Thymus (tissue), 11 donors: ENCODE data around the gene PROSER2. TPM values are rescaled to one million over a fixed set of nuclear protein-coding genes. Genes with fewer than 3 reads are reported as not detected.
"Not testable (repeated sequence)": the region's sequence is repeated elsewhere in the genome, so short reads cannot be mapped to it uniquely, and the experiment has no call there.

Source experiments
- DNase-seq, 9 donors: peaks; one replicate each; pipeline ENCODE4 v3.0.0-alpha.2; 2013; ENCODE audit warnings: low spot score in 9 of 9, low read depth in 6 of 9, missing footprints in 1 of 9
- H3K27ac ChIP-seq, 2 donors: one replicate each; pipeline ENCODE4 v1.5.1; 2013; ENCODE audit warnings: control low read depth in 1 of 2, low read depth in 1 of 2, low read length in 1 of 2, mild to moderate bottlenecking in 1 of 2, moderate library complexity in 1 of 2
- H3K27me3 ChIP-seq, 2 donors: one replicate each; pipeline ENCODE4 v1.5.1; 2013; ENCODE audit warnings: low read length in 1 of 2; ENCODE audit not compliant: control insufficient read depth in 2 of 2, insufficient read depth in 1 of 2
- H3K36me3 ChIP-seq, 2 donors: one replicate each; pipeline ENCODE4 v1.5.1; 2013; ENCODE audit warnings: low read length in 1 of 2, mild to moderate bottlenecking in 1 of 2, moderate library complexity in 1 of 2; ENCODE audit not compliant: control insufficient read depth in 2 of 2, insufficient read depth in 2 of 2
- H3K4me1 ChIP-seq, 2 donors: one replicate each; pipeline ENCODE4 v1.5.1; 2013; ENCODE audit warnings: low read length in 2 of 2; ENCODE audit not compliant: control insufficient read depth in 2 of 2, insufficient read depth in 2 of 2
- H3K4me3 ChIP-seq, 2 donors: one replicate each; pipeline ENCODE4 v1.5.1; 2013; ENCODE audit warnings: low read length in 2 of 2, control low read depth in 1 of 2, mild to moderate bottlenecking in 1 of 2
- H3K9me3 ChIP-seq, 2 donors: one replicate each; pipeline ENCODE4 v1.5.1; 2013; ENCODE audit warnings: low read length in 1 of 2, mild to moderate bottlenecking in 1 of 2; ENCODE audit not compliant: control insufficient read depth in 2 of 2, insufficient read depth in 1 of 2
- WGBS: extraction: QIAGEN DNeasy Blood & Tissue Kit; methylation state at CpG from one replicate; pipeline ENCODE4 v1.1.7; 2013; 5-methylcytosine and 5-hydroxymethylcytosine counted together
- polyA plus RNA-seq: library from polyadenylated mRNA; stranded (reverse); fragments of 200-250 nt; gene quantifications from one replicate; pipeline ENCODE4 v1.2.3, GENCODE V29; 2013
- total RNA-seq: library from RNA; stranded (reverse); fragments of 120-200 nt; gene quantifications from one replicate; pipeline ENCODE4 v1.2.4, GENCODE V29; 2013
- donor health status: healthy.

Gene PROSER2
- total and polyA plus RNA-seq, 2 donors, result 2.8 to 17.8 TPM

DNA sequence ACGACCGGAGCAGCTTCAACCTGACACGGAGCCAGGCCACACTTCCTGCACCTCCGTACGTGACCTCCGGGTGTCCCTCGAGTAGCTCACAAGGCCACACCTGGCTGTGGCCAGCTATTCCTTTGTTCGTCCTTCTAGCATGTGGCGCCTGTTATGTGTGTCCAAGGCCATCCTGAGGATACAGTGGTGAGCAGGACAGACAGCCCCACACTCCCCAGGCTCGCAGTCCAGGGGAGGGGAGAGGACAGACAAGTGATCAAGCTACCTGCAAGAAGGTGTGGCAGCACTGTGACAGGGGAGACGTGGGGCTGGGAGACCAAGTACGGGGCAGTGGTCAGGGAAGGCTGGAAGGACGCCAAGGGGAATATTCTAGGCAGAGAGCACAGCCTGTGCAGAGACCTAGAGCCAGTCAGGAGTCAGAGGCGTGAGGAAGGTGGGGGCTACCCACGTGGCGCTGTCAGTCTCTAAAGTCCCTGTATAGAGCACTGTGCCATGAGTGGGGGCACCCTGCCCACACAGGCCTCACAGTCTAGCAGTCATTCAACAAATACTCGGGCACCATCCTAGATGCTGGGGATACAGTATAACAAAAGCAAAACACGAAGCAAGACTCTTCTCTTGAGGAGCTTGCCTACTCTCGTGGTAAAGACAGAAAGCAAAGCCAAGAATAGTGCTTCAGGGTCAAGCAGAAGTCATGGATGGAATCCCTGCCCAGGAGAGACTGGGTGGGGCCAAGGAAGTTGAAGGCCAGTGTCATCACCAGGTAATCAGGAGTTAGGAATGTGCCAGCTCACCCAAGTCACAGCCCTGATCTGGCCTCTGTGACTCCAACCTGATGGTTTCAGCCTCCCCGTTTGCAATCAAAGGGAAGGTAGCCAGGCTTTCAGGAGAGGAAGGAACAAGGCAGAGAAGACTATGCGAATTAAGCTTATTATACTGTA lies 58.6 kb downstream of the PROSER2 start:
- WGBS, result 95% methylated on average over 21 of the region's 21 CpGs

DNA sequence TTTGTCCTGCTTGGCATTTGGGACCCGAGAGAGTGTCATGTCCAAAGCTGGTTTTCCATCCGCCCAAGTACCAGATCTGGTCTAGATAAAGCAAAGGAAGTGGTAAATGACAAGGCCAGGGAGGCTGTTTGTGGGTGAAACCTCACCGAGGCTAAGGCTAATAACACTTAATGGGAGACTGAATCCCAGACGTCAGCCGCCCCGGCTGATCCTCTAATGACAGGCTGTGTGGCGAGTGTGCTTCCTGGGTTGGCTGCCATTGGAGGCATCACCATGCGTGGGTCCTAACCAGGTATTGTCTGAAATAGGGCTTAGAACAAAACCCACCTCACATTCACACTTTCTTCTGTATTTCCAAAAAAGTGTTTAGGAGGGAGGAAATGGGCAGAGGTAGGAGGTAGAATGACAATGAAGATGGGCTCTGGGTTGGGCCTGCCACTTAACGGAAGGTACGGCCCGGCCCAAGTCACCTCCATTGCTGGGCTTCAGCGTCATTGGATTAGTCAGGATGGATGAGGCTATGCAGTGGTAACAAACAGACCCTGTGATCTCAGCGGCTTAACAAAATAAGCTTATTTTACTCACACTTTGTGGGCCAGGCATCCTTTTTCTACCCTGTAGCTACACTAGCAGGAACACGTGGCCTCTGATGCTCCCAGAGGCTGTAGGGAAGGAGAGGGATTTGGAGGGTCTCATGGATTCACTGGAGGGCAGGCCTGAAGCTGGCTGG lies 59.7 kb downstream of the PROSER2 start:
- H3K36me3 ChIP-seq, result no peaks in the 10 kb centered on the region
- no peak for DNase-seq
- 85% methylated on average over 14 of the region's 14 CpGs for WGBS
- H3K9me3 ChIP-seq, result no peaks in the 10 kb centered on the region
- H3K4me3 ChIP-seq, result no peak overlapping the region
- no peaks in the 10 kb centered on the region for H3K27me3 ChIP-seq
- peaks cover 0 to 26% of the 10 kb centered on the region in 2 donors for H3K4me1 ChIP-seq
- no peak overlapping the region for H3K27ac ChIP-seq

More for the DNA sequence above, 58.6 kb downstream of the PROSER2 start:
- no peak for DNase-seq
- Histone ChIP-seq H3K27ac (no peak overlapping the region), H3K36me3 (no peaks in the 10 kb centered on the region), H3K27me3 (peaks cover 0 to 2% of the 10 kb centered on the region in 2 donors), H3K4me3 (no peak overlapping the region), H3K9me3 (no peaks in the 10 kb centered on the region), H3K4me1 (peaks cover 0 to 23% of the 10 kb centered on the region in 2 donors)

DNA sequence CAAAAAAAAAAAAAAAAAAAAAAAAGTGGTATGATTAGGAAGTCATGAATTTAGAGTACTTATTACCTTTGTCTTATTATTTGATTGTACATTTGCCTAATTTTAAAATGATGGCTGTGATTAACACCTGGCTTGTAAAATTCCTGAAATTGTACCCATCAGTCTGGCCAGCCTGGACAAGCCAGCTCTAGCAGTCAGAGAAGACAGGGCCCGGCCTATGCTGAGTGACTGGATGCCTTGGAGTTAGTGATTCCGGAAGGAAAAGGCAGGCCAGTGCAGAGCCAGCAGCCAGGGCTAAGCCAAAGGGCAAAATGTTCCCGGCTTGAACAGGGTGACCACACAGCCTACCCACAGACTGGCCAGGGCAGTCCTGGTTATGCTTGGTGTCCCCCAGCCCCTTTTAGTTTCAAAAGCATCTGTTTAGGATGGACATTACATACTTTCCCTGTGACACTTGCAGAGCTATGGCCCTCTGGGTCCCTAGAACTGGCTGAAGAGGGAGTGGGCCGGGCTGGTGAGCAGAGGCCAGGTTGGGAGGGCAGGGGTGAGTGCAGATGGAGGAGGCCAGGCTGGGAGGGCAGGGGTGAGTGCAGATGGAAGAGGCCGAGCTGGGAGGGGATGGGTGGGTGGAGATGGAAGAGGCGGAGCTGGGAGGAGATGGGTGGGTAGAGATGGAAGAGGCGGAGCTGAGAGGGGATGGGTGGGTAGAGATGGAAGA lies 61.7 kb downstream of the PROSER2 start:
- 84% methylated on average over 7 of the region's 7 CpGs for WGBS
- peak overlapping the region; percentile 32 to 59 for H3K27ac ChIP-seq

DNA sequence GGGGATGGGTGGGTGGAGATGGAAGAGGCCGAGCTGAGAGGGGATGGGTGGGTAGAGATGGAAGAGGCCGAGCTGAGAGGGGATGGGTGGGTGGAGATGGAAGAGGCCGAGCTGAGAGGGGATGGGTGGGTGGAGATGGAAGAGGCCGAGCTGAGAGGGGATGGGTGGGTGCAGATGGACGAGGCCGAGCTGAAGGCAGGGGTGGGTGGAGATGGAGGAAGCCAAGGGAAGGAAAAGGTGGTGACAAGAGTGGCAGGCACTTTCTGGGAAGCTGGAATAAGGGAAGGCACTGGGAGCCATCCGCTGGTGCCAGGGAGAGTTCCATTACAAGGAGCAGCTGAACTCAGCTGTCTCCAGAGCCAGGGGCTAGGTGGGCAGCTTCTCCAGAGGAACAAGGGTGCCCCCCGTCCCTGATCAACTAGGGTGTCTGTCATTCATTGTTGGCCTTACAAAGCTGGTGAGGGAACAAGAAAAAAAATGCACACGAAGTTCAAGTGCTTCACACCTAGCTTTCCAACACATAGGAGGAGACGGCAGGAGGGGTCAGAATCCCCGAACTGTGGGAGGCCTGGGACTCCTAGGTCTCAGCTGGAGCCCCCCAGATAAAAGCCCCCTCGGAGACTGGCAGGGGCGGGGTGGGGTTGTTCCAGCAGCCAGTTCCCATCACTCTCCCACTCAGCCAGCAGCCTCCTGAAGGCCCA lies 62.4 kb downstream of the PROSER2 start:
- Histone ChIP-seq H3K9me3 (no peaks in the 10 kb centered on the region), H3K4me1 (peaks cover 0 to 25% of the 10 kb centered on the region in 2 donors), H3K27ac (no peak overlapping the region), H3K4me3 (no peak overlapping the region), H3K36me3 (no peaks in the 10 kb centered on the region), H3K27me3 (no peaks in the 10 kb centered on the region)
- 97% methylated on average over 13 of the region's 13 CpGs for WGBS
- DNase-seq, result no peak

More for the DNA sequence above, 61.7 kb downstream of the PROSER2 start:
- H3K4me1 ChIP-seq, result peaks cover 0 to 26% of the 10 kb centered on the region in 2 donors
- no peaks in the 10 kb centered on the region for H3K36me3 ChIP-seq
- H3K9me3 ChIP-seq, result no peaks in the 10 kb centered on the region
- H3K27me3 ChIP-seq, result no peaks in the 10 kb centered on the region
- H3K4me3 ChIP-seq, result no peak overlapping the region
- DNase-seq, result no peak

DNA sequence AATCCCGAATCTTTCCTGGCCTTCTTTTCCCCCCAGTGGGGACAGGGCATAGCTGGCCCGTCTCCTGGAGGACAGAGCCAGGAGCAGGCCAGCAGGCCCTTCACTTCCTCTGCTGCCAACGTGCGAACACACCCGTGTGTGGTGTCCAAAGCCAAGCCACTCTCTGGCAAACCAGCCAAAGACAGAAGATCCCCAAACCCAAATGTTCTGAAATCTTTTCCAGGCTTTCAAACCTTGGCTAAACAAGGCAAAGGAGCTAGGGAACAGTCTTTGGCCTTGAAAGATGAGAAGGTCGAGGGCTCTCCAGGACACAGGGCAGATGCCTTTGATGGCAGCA lies 63.0 kb downstream of the PROSER2 start:
- H3K27ac ChIP-seq, result peak overlapping the region in 1 of 2 donors; percentile 68

DNA sequence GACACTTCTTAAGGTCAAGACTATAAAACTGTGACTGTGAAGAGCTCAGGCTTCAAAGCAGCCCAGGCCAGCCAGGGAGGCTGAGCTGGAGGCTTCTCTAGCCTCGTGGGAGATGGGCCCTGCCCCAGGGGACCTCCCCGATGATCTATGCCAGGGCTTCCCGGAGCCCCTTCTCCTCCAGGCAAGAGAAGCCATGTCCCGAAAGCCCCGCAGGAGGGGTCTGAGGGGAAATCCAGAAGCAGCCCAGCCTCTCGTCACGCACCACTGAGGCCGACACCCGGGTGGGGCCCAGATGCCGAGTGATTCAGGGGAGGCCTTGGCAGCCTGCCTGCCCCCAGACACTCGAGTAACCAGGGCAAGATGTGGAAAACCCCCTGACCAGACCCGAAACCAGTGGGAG lies 63.7 kb downstream of the PROSER2 start:
- Histone ChIP-seq H3K4me1 (peaks cover 0 to 19% of the 10 kb centered on the region in 2 donors), H3K4me3 (no peak overlapping the region), H3K27me3 (no peaks in the 10 kb centered on the region), H3K27ac (peak overlapping the region in 1 of 2 donors; percentile 68), H3K9me3 (no peaks in the 10 kb centered on the region), H3K36me3 (no peaks in the 10 kb centered on the region)
- DNase-seq, result peak in 1 of 9 donors; percentile 40
- 93% methylated on average over 12 of the region's 12 CpGs for WGBS

More for the DNA sequence above, 63.0 kb downstream of the PROSER2 start:
- no peaks in the 10 kb centered on the region for H3K27me3 ChIP-seq
- no peaks in the 10 kb centered on the region for H3K9me3 ChIP-seq
- H3K4me1 ChIP-seq, result peaks cover 0 to 20% of the 10 kb centered on the region in 2 donors
- 92% methylated on average over 6 of the region's 6 CpGs for WGBS
- H3K4me3 ChIP-seq, result no peak overlapping the region
- DNase-seq, result no peak
- H3K36me3 ChIP-seq, result no peaks in the 10 kb centered on the region

DNA sequence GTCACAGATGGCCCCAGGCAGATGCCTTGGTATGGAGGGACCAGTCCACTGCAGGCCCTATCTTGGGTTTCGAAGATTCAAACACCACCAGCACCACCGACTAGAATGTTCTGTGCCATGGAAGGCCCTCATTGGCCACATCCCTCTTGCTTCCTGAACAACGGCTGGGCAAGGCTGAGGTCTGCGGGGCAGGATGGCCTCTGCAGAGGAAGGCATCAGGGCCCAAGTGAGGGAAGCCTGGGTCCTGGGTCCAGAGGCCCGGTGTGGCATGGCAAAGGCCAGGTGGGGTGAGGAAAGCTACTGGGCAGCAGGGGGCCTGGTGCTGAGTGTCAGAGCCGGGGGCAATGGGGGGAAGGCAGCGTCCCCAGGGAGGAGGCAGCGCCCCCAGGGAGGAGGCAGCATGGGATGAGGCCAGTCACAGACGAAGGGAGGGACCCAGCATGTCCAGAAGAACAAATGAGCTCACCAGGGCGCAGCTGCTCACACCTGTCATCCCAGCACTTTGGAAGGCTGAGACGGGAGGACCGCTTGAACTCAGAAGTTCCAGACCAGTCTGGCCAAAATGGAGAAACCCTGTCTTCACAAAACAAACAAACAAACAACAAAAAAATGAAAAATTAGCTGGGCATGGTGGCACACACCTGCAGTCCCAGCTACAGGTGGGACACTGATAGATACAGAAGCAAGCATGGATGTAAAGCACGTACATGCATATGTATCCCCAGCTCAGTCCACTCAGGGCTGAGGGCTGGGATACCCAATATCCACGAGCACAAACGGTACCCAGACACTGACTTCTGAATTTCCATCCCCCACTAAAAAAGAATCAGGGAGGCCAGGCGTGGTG lies 64.4 kb downstream of the PROSER2 start:
- H3K4me3 ChIP-seq, result no peak overlapping the region
- no peaks in the 10 kb centered on the region for H3K36me3 ChIP-seq
- H3K27me3 ChIP-seq, result no peaks in the 10 kb centered on the region
- no peaks in the 10 kb centered on the region for H3K9me3 ChIP-seq
- peak overlapping the region; percentile 47 to 56 for H3K27ac ChIP-seq
- peaks cover 0 to 17% of the 10 kb centered on the region in 2 donors for H3K4me1 ChIP-seq
- DNase-seq, result no peak
- WGBS, result 96% methylated on average over 16 of the region's 16 CpGs

DNA sequence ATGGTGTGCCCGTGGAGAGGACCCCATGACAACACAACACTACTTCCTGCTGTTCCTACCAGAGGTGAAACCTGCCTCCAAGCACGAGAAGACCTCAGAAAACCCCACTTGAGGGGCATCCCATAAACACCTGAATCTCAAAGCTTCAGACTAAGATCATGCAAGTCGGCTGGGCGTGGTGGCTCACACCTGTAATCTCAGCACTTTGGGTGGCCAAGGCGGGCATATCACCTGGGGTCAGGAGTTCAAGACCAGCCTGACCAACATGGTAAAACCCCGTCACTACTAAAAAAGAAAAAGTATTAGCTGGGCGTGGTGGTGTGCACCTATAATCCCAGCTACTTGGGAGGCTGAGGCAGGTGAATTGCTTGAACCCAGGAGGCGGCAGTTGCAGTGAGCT lies 66.1 kb downstream of the PROSER2 start:
- not testable (repeated sequence) for H3K36me3 ChIP-seq, H3K27me3 ChIP-seq, H3K27ac ChIP-seq, DNase-seq, H3K9me3 ChIP-seq, H3K4me3 ChIP-seq
- peaks cover 0 to 15% of the 10 kb centered on the region in 2 donors for H3K4me1 ChIP-seq
- WGBS, result 84% methylated on average over 8 of the region's 8 CpGs
